ENCODE results near the gene NCAPG2.
A peak's percentile ranks its signal among the peaks of the same experiment; 100 is the strongest.
"Not testable (repeated sequence)": the region's sequence is repeated elsewhere in the genome, so short reads cannot be mapped to it uniquely, and the experiment has no call there.

NCAPG2 gene

DNA sequence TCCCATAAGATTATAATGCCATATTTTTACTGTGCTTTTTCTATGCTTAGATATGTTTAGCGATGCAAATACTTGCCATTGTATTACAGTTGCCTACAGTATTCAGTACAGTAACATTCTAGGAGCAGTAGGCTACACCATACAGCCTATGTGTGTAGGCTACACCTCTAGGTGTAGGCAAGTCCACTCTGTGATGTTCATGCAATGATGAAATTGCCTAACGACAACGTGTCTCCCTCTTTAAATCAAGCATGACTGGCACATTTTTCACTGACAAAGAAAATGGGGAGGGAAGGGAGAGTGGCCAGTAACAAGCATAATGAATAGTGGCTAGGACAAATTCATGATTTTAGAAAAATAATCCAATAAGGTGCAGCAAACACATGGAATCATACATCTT is 1.7 kb downstream of the NCAPG2 start:
- DNase-seq (ENCODE audit: low read depth) = no peak
- H3K4me3 ChIP-seq (ENCODE audit: control insufficient read depth, low read depth, low read length) = peak overlapping the region; percentile 91
- TF ChIP-seq, protein P1, sequence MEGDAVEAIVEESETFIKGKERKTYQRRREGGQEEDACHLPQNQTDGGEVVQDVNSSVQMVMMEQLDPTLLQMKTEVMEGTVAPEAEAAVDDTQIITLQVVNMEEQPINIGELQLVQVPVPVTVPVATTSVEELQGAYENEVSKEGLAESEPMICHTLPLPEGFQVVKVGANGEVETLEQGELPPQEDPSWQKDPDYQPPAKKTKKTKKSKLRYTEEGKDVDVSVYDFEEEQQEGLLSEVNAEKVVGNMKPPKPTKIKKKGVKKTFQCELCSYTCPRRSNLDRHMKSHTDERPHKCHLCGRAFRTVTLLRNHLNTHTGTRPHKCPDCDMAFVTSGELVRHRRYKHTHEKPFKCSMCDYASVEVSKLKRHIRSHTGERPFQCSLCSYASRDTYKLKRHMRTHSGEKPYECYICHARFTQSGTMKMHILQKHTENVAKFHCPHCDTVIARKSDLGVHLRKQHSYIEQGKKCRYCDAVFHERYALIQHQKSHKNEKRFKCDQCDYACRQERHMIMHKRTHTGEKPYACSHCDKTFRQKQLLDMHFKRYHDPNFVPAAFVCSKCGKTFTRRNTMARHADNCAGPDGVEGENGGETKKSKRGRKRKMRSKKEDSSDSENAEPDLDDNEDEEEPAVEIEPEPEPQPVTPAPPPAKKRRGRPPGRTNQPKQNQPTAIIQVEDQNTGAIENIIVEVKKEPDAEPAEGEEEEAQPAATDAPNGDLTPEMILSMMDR (conservative IDR thresholded peaks at IDR 0.05; ENCODE audit: control insufficient read depth, insufficient read depth, low read depth, low read length) = no peak

DNA sequence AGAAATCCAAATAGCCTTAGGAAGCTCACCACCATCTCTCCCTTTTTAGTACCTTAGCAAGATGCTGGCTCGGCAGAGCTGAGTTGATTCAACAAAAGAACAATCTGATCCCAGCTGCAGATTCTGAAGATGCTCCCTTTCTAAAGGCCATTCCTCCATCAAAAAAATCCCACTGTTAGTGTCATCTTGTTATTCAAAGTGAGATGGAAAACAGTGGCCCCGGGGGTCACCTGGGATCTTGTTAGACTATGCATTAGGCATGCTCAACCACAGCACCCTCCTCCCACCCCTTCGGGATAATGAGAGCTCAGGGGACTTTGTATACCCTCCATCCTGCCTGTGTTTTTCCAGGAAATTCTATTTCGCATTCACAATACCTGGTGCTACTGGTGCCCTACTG is 2.4 kb downstream of the NCAPG2 start:
- DNase-seq (ENCODE audit: low read depth) = no peak
- TF ChIP-seq, protein P1 (conservative IDR thresholded peaks at IDR 0.05; ENCODE audit: control insufficient read depth, insufficient read depth, low read depth, low read length) = no peak
- H3K4me3 ChIP-seq (ENCODE audit: control insufficient read depth, low read depth, low read length) = no peak overlapping the region

DNA sequence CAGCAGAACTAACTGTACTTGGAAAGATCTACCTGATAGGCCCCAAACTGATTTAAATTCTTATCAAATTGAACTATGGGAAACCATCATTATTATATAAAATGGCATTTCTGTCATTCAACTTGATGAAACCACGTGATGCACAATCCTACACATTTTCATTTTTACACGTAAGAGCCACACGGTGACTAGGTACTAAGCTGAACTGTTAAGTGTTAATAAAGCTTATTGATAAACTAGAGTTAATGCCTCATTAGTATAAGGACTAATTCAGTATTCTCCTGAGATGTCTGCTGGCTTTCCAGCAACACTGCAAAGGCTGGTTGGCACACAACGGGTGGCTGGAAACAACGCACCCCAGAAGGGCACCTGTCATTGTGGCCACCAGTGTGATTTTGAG is 4.6 kb downstream of the NCAPG2 start:
- TF ChIP-seq, protein P1 (conservative IDR thresholded peaks at IDR 0.05; ENCODE audit: control insufficient read depth, insufficient read depth, low read depth, low read length) = no peak

DNA sequence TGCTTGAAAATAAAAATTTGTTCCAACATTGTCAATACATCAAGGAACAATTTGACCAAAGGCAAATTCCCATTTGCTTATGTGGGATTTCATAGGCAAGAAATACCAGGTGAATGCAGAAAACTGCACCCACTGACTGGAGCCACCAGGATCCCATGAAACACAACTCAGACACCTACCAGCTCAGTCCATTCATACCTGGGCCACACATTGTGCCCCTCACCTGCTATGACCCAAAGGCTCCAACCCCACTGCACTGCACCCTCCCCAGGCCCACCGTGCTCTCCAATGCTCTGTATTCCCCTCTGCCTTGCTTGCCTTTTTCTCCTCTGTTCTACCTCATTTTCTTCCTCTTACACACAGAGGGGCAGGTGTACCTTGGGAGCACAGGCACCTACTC is 5.3 kb downstream of the NCAPG2 start:
- no peak overlapping the region for H3K4me3 ChIP-seq (ENCODE audit: control insufficient read depth, low read depth, low read length)
- TF ChIP-seq, protein P1 (conservative IDR thresholded peaks at IDR 0.05; ENCODE audit: control insufficient read depth, insufficient read depth, low read depth, low read length) = no peak
- no peak for DNase-seq (ENCODE audit: low read depth)

More for the DNA sequence above, 4.6 kb downstream of the NCAPG2 start:
- no peak overlapping the region for H3K4me3 ChIP-seq (ENCODE audit: control insufficient read depth, low read depth, low read length)
- no peak for DNase-seq (ENCODE audit: low read depth)

DNA sequence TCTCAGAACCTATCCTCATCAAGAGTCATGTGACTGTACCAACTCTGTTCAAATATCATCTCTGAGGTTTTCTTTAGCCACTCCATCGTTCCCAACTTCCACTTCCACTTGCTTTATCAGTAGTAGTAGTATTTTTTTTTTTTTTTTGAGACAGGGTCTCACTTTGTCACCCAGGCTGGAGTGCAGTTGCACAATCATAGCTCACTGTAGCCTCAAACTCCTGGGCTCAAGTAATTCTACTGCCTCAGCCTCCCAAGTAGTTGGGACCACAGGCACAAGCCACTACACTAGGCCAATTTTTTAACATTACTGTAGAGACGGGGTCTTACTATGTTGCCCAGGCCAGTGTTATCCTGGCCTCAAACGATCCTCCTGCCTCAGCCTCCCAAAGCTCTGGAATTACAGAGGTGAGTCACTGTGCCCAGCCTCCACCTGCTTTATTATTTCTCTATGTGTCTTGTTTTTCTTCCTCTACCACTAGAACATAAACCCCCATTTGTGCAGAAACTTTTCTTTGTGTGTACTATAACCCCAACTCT is 5.9 kb downstream of the NCAPG2 start:
- H3K4me3 ChIP-seq (ENCODE audit: control insufficient read depth, low read depth, low read length) = no peak overlapping the region
- no peak for DNase-seq (ENCODE audit: low read depth)
- TF ChIP-seq, protein P1 (conservative IDR thresholded peaks at IDR 0.05; ENCODE audit: control insufficient read depth, insufficient read depth, low read depth, low read length) = no peak

- not testable (repeated sequence) for DNase-seq (ENCODE audit: low read depth); H3K4me3 ChIP-seq (ENCODE audit: control insufficient read depth, low read depth, low read length)
These were observed 7.0 kb downstream of the NCAPG2 start for GRCh38 chr7:158697597-158697996.

- TF ChIP-seq, protein P1 (conservative IDR thresholded peaks at IDR 0.05; ENCODE audit: control insufficient read depth, insufficient read depth, low read depth, low read length) = peak; percentile 63
- DNase-seq (ENCODE audit: low read depth) = peak; percentile 78
- H3K4me3 ChIP-seq (ENCODE audit: control insufficient read depth, low read depth, low read length) = no peak overlapping the region
These were observed 8.7 kb downstream of the NCAPG2 start for GRCh38 chr7:158695726-158696452.
